Activated naive CD8-positive, alpha-beta T cell treated with anti-CD3 and anti-CD28 coated beads, Interleukin-2, amount 50 U/mL, for 16 hours (primary cell): ENCODE data around the gene FARSA.
"Not testable (repeated sequence)": the region's sequence is repeated elsewhere in the genome, so short reads cannot be mapped to it uniquely, and the experiment has no call there.

Source experiments
- DNase-seq: peaks from one replicate; pipeline ENCODE4 v3.0.0-alpha.2; 2020; ENCODE audit warnings: low read depth, low spot score

FARSA gene

GRCh38 chr19:12953799-12954611 lies 20.5 kb upstream of the FARSA start:
- DNase-seq: no peak

- DNase-seq: no peak
Observed at GRCh38 chr19:12953138-12953798, 19.8 kb upstream of the FARSA start.

GRCh38 chr19:12952488-12953137 lies 19.1 kb upstream of the FARSA start:
- no peak for DNase-seq

GRCh38 chr19:12952050-12952449 lies 18.5 kb upstream of the FARSA start:
- not testable (repeated sequence) for DNase-seq

GRCh38 chr19:12949363-12950283 lies 16.1 kb upstream of the FARSA start:
- no peak for DNase-seq

GRCh38 chr19:12948612-12949362 lies 15.3 kb upstream of the FARSA start:
- no peak for DNase-seq

- DNase-seq: no peak
Observed at GRCh38 chr19:12947702-12948611, 14.4 kb upstream of the FARSA start.

GRCh38 chr19:12946731-12947496 lies 13.4 kb upstream of the FARSA start:
- DNase-seq: no peak

- DNase-seq: no peak
Observed at GRCh38 chr19:12946092-12946721, 12.7 kb upstream of the FARSA start.

GRCh38 chr19:12945479-12946091 lies 12.1 kb upstream of the FARSA start, which contains the start of gene RAD23A:
TSS of gene RAD23A (plus strand) at chr19:12945862. CDS start at chr19:12945949, 87 bp downstream.
- peak; percentile 93 for DNase-seq

GRCh38 chr19:12944104-12944674 lies 10.7 kb upstream of the FARSA start:
- no peak for DNase-seq

GRCh38 chr19:12943437-12944044 lies 10.0 kb upstream of the FARSA start:
- no peak for DNase-seq

- DNase-seq: no peak
Observed at GRCh38 chr19:12940897-12941296, 7.4 kb upstream of the FARSA start.

GRCh38 chr19:12939975-12940423 lies 6.5 kb upstream of the FARSA start:
- DNase-seq: no peak

- no peak for DNase-seq
Observed at GRCh38 chr19:12938779-12939601, 5.5 kb upstream of the FARSA start.
